Measurements from ENCODE around the gene OCLN.
"Not testable (repeated sequence)": the region's sequence is repeated elsewhere in the genome, so short reads cannot be mapped to it uniquely, and the experiment has no call there.

DNA sequence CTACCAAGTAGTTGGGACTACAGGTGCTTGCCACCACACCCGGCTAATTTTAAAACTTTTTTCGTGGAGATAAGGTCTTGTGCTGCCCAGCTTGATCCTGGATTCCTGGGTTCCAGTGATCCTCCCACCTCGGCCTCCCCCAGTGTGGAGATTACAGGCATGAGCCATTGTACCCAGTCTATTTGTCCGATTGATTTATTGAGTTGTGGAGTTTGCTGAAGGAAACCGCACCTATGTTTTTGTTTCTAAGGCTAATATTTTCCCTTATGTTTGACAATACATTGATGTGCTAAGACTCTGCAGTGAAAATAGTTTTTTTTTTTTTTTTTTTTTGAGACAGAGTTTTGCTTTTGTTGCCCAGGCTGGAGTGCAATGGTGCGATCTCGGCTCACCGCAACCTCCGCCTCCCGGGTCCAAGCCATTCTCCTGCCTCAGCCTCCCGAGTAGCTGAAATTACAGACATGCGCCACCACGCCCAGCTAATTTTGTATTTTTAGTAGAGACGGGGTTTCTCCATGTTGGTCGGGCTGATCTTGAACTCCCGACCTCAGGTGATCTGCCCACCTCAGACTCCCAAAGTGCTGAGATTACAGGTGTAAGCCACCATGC lies 20.0 kb upstream of the OCLN start:
- TF ChIP-seq, protein P1, sequence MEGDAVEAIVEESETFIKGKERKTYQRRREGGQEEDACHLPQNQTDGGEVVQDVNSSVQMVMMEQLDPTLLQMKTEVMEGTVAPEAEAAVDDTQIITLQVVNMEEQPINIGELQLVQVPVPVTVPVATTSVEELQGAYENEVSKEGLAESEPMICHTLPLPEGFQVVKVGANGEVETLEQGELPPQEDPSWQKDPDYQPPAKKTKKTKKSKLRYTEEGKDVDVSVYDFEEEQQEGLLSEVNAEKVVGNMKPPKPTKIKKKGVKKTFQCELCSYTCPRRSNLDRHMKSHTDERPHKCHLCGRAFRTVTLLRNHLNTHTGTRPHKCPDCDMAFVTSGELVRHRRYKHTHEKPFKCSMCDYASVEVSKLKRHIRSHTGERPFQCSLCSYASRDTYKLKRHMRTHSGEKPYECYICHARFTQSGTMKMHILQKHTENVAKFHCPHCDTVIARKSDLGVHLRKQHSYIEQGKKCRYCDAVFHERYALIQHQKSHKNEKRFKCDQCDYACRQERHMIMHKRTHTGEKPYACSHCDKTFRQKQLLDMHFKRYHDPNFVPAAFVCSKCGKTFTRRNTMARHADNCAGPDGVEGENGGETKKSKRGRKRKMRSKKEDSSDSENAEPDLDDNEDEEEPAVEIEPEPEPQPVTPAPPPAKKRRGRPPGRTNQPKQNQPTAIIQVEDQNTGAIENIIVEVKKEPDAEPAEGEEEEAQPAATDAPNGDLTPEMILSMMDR (IDR thresholded peaks at IDR 0.05; ENCODE audit: insufficient read depth, low read depth, low read length) = not testable (repeated sequence)
- not testable (repeated sequence) for TF ChIP-seq EZH2 (IDR thresholded peaks at IDR 0.05; ENCODE audit: insufficient read depth, low read length)

Data from astrocyte (in vitro differentiated cells and primary cell).